Measurements from ENCODE around the gene DIPK1B.

The DIPK1B gene

GRCh38 chr9:136686794-136687711 is 25.3 kb upstream of the DIPK1B start, which contains the start of gene AGPAT2:
Gene AGPAT2, minus strand, starts transcription at chr9:136687457. Its CDS starts 100 bp downstream, at chr9:136687357.
- no peak for DNase-seq

- no peak for DNase-seq
Measured at GRCh38 chr9:136687721-136688223, 24.6 kb upstream of the DIPK1B start.

- DNase-seq, result no peak
Measured at GRCh38 chr9:136688274-136689107, 23.9 kb upstream of the DIPK1B start.

- DNase-seq, result no peak
Measured at GRCh38 chr9:136689108-136689460, 23.3 kb upstream of the DIPK1B start.

- peak; percentile 17 for DNase-seq
Measured at GRCh38 chr9:136690104-136690805, 22.1 kb upstream of the DIPK1B start.

GRCh38 chr9:136690806-136691261 is 21.5 kb upstream of the DIPK1B start:
- DNase-seq, result peak; percentile 33

- DNase-seq, result peak; percentile 6
Measured at GRCh38 chr9:136691316-136692184, 20.8 kb upstream of the DIPK1B start.

GRCh38 chr9:136692185-136693134 is 19.9 kb upstream of the DIPK1B start:
- no peak for DNase-seq

GRCh38 chr9:136693135-136693489 is 19.3 kb upstream of the DIPK1B start:
- no peak for DNase-seq

- DNase-seq, result no peak
Measured at GRCh38 chr9:136693490-136694162, 18.7 kb upstream of the DIPK1B start.

- DNase-seq, result no peak
Measured at GRCh38 chr9:136694163-136694871, 18.1 kb upstream of the DIPK1B start.

- no peak for DNase-seq
Measured at GRCh38 chr9:136694872-136695247, 17.5 kb upstream of the DIPK1B start.

GRCh38 chr9:136695435-136695895 is 16.9 kb upstream of the DIPK1B start:
- DNase-seq, result peak; percentile 63

GRCh38 chr9:136695955-136696354 is 16.4 kb upstream of the DIPK1B start:
- peak; percentile 53 for DNase-seq

- no peak for DNase-seq
Measured at GRCh38 chr9:136696502-136696901, 15.9 kb upstream of the DIPK1B start.

GRCh38 chr9:136697146-136697820 is 15.1 kb upstream of the DIPK1B start:
- no peak for DNase-seq

- no peak for DNase-seq
Measured at GRCh38 chr9:136697821-136698526, 14.4 kb upstream of the DIPK1B start.

GRCh38 chr9:136698635-136699246 is 13.6 kb upstream of the DIPK1B start:
- no peak for DNase-seq
